PFSK-1 (cell line): ENCODE measurements around the gene CWC27.

Experiments
- FOXP2 ChIP-seq: optimal IDR thresholded peaks from 2 replicates; pipeline ENCODE3; 2011; ENCODE audit warnings: borderline replicate concordance, control low read depth, inconsistent platforms; ENCODE audit not compliant: insufficient read depth; ENCODE audit errors: extremely low read length, extremely low read depth
- POLR2AphosphoS5 ChIP-seq: IDR thresholded peaks from 2 replicates; pipeline ENCODE4 v1.6.1; 2012; ENCODE audit warnings: low read depth, mild to moderate bottlenecking, control low read depth, low read length, moderate library complexity
- REST ChIP-seq, 2 experiments: IDR thresholded peaks; 2 replicates each; pipeline versions ENCODE4 v1.6.1 to v1.8.0; 2011 to 2012; ENCODE audit warnings: low read depth in 2 of 2, low read length in 2 of 2, control low read depth in 1 of 2, inconsistent platforms in 1 of 2, mild to moderate bottlenecking in 1 of 2, moderate library complexity in 1 of 2; ENCODE audit not compliant: insufficient read depth in 1 of 2
- SIN3A ChIP-seq: IDR thresholded peaks from 2 replicates; pipeline ENCODE4 v1.6.1; 2012; ENCODE audit warnings: mild to moderate bottlenecking, low read length, moderate library complexity, borderline replicate concordance; ENCODE audit not compliant: insufficient read depth
- TAF1 ChIP-seq: IDR thresholded peaks from 2 replicates; pipeline ENCODE4 v1.6.1; 2012; ENCODE audit warnings: low read length, control low read depth, borderline replicate concordance; ENCODE audit not compliant: insufficient read depth

Gene CWC27

GRCh38 chr5:64839936-64840335 lies 71.2 kb downstream of the CWC27 start:
- TF ChIP-seq SIN3A (no peak), FOXP2 (no peak), POLR2AphosphoS5 (no peak), TAF1 (no peak), REST (IDR thresholded peaks at IDR 0.05; ENCODE audit: insufficient read depth in 1 of 2, low read depth in 2 of 2, low read length in 2 of 2) (no peak)

DNA sequence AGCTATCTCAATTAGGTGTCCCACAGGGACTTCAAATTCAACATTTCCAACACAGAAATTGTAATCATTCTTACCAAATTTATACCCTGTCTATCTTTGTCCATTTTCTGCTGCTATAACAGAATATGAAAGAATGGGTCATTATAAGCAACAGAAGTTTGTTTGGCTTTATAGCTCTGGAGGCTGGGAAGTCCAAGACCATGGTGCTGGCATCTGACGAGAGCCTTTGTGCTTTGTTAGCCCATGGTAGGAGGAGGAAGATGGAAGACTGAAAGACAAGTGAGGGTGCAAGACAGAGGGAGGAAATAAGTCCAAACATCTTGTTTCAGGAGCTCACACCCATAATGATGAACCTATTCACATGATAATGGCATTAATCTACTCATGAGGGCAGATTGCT lies 72.2 kb downstream of the CWC27 start:
- no peak for TF ChIP-seq FOXP2
- TF ChIP-seq SIN3A, result no peak
- TF ChIP-seq TAF1, result no peak
- TF ChIP-seq POLR2AphosphoS5, result no peak
- no peak for TF ChIP-seq REST (IDR thresholded peaks at IDR 0.05; ENCODE audit: insufficient read depth in 1 of 2, low read depth in 2 of 2, low read length in 2 of 2)

DNA sequence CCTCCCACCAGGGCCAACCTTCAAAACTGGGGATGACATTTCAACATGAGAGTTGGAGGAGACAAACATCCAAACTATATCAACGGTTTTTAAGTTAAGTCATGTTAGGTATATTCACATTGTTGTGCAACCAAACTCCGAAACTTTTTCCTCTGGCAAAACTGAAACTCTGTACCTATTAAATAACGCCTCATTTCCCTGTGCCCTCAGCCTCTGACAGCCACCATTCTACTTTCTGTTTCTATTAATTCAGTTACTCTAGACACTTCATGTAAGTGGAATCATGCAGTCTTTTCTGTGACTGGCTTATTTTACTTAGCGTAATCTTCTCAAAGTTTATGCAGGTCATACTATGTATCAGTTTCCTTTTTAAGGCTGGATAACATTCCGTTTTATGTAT lies 85.0 kb downstream of the CWC27 start:
- no peak for TF ChIP-seq POLR2AphosphoS5
- TF ChIP-seq TAF1, result no peak
- no peak for TF ChIP-seq REST (IDR thresholded peaks at IDR 0.05; ENCODE audit: insufficient read depth in 1 of 2, low read depth in 2 of 2, low read length in 2 of 2)
- no peak for TF ChIP-seq SIN3A
- TF ChIP-seq FOXP2, result no peak

- TF ChIP-seq FOXP2 (no peak), SIN3A (no peak), TAF1 (no peak), REST (IDR thresholded peaks at IDR 0.05; ENCODE audit: insufficient read depth in 1 of 2, low read depth in 2 of 2, low read length in 2 of 2) (no peak), POLR2AphosphoS5 (no peak)
Observed at GRCh38 chr5:64854855-64855254, 86.1 kb downstream of the CWC27 start.

DNA sequence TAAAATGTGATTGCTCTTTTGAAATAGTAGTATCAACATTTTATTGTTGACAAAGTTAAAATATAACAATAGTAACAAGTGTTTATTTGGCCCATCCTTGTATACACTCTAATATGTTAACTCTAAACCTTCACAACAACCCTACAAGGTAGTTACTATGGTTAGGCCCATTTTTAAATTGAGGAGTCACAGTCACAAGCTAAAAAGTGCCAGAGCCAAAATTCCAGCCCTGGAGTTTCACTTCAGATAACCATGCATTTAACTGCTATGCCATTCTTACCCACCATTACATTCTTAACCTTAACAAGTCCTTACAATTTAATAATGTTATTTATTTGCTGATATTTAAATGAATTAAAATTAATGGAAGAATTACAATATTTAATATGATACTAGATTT lies 91.2 kb downstream of the CWC27 start:
- TF ChIP-seq FOXP2, result no peak
- no peak for TF ChIP-seq SIN3A
- no peak for TF ChIP-seq REST (IDR thresholded peaks at IDR 0.05; ENCODE audit: insufficient read depth in 1 of 2, low read depth in 2 of 2, low read length in 2 of 2)
- TF ChIP-seq POLR2AphosphoS5, result no peak
- no peak for TF ChIP-seq TAF1
